ENCODE results near the gene PVALEF. TPM values are rescaled to one million over a fixed set of nuclear protein-coding genes. Genes with fewer than 3 reads are reported as not detected.
A peak's percentile ranks its signal among the peaks of the same experiment; 100 is the strongest.

The PVALEF gene
- polyA plus RNA-seq, 1 donor = 0.34 TPM

GRCh38 chr17:81197831-81198490 is 32.7 kb downstream of the PVALEF start:
- Histone ChIP-seq H3K4me3 (ENCODE audit: low read length) (no peak overlapping the region), H3K27ac (ENCODE audit: low read length) (no peak overlapping the region), H3K9me3 (ENCODE audit: control insufficient read depth, low read depth, low read length) (no peaks in the 10 kb centered on the region), H3K4me1 (ENCODE audit: control insufficient read depth, insufficient read depth, low read length) (peaks cover 5% of the 10 kb centered on the region), H3K36me3 (ENCODE audit: control insufficient read depth, insufficient read depth, low read length) (peaks cover 10% of the 10 kb centered on the region), H3K27me3 (ENCODE audit: control insufficient read depth, insufficient read depth, low read length) (no peaks in the 10 kb centered on the region)
- no peak for DNase-seq
- no CpG with 5 or more reads among the region's 21 CpGs for WGBS (ENCODE audit: insufficient coverage, low lambda C conversion rate)

GRCh38 chr17:81198826-81199481 is 33.6 kb downstream of the PVALEF start:
- DNase-seq = no peak
- H3K4me1 ChIP-seq (ENCODE audit: control insufficient read depth, insufficient read depth, low read length) = peaks cover 5% of the 10 kb centered on the region
- peaks cover 10% of the 10 kb centered on the region for H3K36me3 ChIP-seq (ENCODE audit: control insufficient read depth, insufficient read depth, low read length)
- H3K27me3 ChIP-seq (ENCODE audit: control insufficient read depth, insufficient read depth, low read length) = no peaks in the 10 kb centered on the region
- H3K4me3 ChIP-seq (ENCODE audit: low read length) = no peak overlapping the region
- no peaks in the 10 kb centered on the region for H3K9me3 ChIP-seq (ENCODE audit: control insufficient read depth, low read depth, low read length)
- no peak overlapping the region for H3K27ac ChIP-seq (ENCODE audit: low read length)
- no CpG with 5 or more reads among the region's 22 CpGs for WGBS (ENCODE audit: insufficient coverage, low lambda C conversion rate)

- Histone ChIP-seq H3K4me1 (ENCODE audit: control insufficient read depth, insufficient read depth, low read length) (peaks cover 5% of the 10 kb centered on the region), H3K27me3 (ENCODE audit: control insufficient read depth, insufficient read depth, low read length) (no peaks in the 10 kb centered on the region), H3K36me3 (ENCODE audit: control insufficient read depth, insufficient read depth, low read length) (peaks cover 10% of the 10 kb centered on the region)
These were observed 34.1 kb downstream of the PVALEF start for GRCh38 chr17:81199482-81199830.

DNA sequence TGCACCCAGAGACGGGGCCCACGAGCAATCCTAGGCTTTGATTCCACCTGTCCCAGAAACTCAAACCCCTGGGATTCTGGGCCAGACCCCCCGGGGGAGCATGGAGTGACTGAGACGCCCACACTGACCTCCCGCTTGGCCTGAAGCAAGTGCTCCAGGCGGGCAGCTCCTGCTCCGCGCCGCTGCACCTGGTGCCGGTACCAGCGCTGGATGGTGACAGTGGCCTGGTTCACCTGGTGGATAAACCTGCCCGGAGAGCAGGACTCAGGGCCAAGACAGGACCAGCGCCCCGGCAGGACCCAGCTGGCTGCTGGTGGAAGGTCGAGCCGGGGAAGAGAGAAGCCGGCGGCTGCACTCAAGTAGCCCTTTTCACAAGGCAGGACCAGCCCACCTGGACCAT is 34.9 kb downstream of the PVALEF start:
- Histone ChIP-seq H3K4me3 (ENCODE audit: low read length) (no peak overlapping the region), H3K36me3 (ENCODE audit: control insufficient read depth, insufficient read depth, low read length) (peaks cover 10% of the 10 kb centered on the region)

More at GRCh38 chr17:81199482-81199830, 34.1 kb downstream of the PVALEF start:
- no CpG with 5 or more reads among the region's 18 CpGs for WGBS (ENCODE audit: insufficient coverage, low lambda C conversion rate)
- Histone ChIP-seq H3K4me3 (ENCODE audit: low read length) (no peak overlapping the region), H3K9me3 (ENCODE audit: control insufficient read depth, low read depth, low read length) (no peaks in the 10 kb centered on the region), H3K27ac (ENCODE audit: low read length) (no peak overlapping the region)
- no peak for DNase-seq

GRCh38 chr17:81200695-81201580 is 35.6 kb downstream of the PVALEF start:
- H3K9me3 ChIP-seq (ENCODE audit: control insufficient read depth, low read depth, low read length) = no peaks in the 10 kb centered on the region
- no peak overlapping the region for H3K27ac ChIP-seq (ENCODE audit: low read length)
- peaks cover 5% of the 10 kb centered on the region for H3K4me1 ChIP-seq (ENCODE audit: control insufficient read depth, insufficient read depth, low read length)
- peak; percentile 56 to 67 for DNase-seq
- H3K27me3 ChIP-seq (ENCODE audit: control insufficient read depth, insufficient read depth, low read length) = no peaks in the 10 kb centered on the region
- WGBS (ENCODE audit: insufficient coverage, low lambda C conversion rate) = no CpG with 5 or more reads among the region's 27 CpGs
- peaks cover 10% of the 10 kb centered on the region for H3K36me3 ChIP-seq (ENCODE audit: control insufficient read depth, insufficient read depth, low read length)
- H3K4me3 ChIP-seq (ENCODE audit: low read length) = no peak overlapping the region

More for the DNA sequence above, 34.9 kb downstream of the PVALEF start:
- Histone ChIP-seq H3K4me1 (ENCODE audit: control insufficient read depth, insufficient read depth, low read length) (peaks cover 5% of the 10 kb centered on the region), H3K27me3 (ENCODE audit: control insufficient read depth, insufficient read depth, low read length) (no peaks in the 10 kb centered on the region), H3K9me3 (ENCODE audit: control insufficient read depth, low read depth, low read length) (no peaks in the 10 kb centered on the region), H3K27ac (ENCODE audit: low read length) (no peak overlapping the region)
- DNase-seq = no peak
- WGBS (ENCODE audit: insufficient coverage, low lambda C conversion rate) = no CpG with 5 or more reads among the region's 18 CpGs

- no peak overlapping the region for H3K27ac ChIP-seq (ENCODE audit: low read length)
- peaks cover 5% of the 10 kb centered on the region for H3K4me1 ChIP-seq (ENCODE audit: control insufficient read depth, insufficient read depth, low read length)
- H3K27me3 ChIP-seq (ENCODE audit: control insufficient read depth, insufficient read depth, low read length) = no peaks in the 10 kb centered on the region
- WGBS (ENCODE audit: insufficient coverage, low lambda C conversion rate) = no CpG with 5 or more reads among the region's 10 CpGs
- H3K9me3 ChIP-seq (ENCODE audit: control insufficient read depth, low read depth, low read length) = no peaks in the 10 kb centered on the region
- peaks cover 7% of the 10 kb centered on the region for H3K36me3 ChIP-seq (ENCODE audit: control insufficient read depth, insufficient read depth, low read length)
- DNase-seq = no peak
- H3K4me3 ChIP-seq (ENCODE audit: low read length) = no peak overlapping the region
These were observed 37.0 kb downstream of the PVALEF start for GRCh38 chr17:81202318-81202717.

- no peaks in the 10 kb centered on the region for H3K9me3 ChIP-seq (ENCODE audit: control insufficient read depth, low read depth, low read length)
- no peak for DNase-seq
- no peaks in the 10 kb centered on the region for H3K27me3 ChIP-seq (ENCODE audit: control insufficient read depth, insufficient read depth, low read length)
- H3K27ac ChIP-seq (ENCODE audit: low read length) = no peak overlapping the region
- peaks cover 7% of the 10 kb centered on the region for H3K36me3 ChIP-seq (ENCODE audit: control insufficient read depth, insufficient read depth, low read length)
- H3K4me3 ChIP-seq (ENCODE audit: low read length) = no peak overlapping the region
- peaks cover 5% of the 10 kb centered on the region for H3K4me1 ChIP-seq (ENCODE audit: control insufficient read depth, insufficient read depth, low read length)
- no CpG with 5 or more reads among the region's 20 CpGs for WGBS (ENCODE audit: insufficient coverage, low lambda C conversion rate)
These were observed 37.8 kb downstream of the PVALEF start for GRCh38 chr17:81203136-81203535.

DNA sequence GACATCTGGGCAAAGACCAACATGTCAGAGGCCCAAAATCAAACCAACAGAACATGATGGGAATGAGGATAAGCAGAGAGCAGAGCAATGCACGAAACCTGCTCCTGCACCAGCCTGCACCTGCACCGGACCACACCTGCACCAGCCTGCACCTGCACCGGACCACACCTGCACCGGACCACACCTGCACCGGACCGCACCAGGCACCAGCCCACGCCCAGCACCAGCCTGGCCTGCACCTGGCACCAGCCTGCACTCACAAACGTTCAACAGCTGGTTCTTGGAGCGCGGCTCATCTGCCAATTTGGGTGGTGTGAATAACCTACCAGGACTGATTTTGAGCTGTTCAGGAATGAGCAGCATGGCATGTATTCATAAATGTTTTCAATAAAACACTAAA is 39.3 kb downstream of the PVALEF start:
- H3K27ac ChIP-seq (ENCODE audit: low read length) = no peak overlapping the region
- H3K36me3 ChIP-seq (ENCODE audit: control insufficient read depth, insufficient read depth, low read length) = peaks cover 5% of the 10 kb centered on the region
- no CpG with 5 or more reads among the region's 10 CpGs for WGBS (ENCODE audit: insufficient coverage, low lambda C conversion rate)
- peaks cover 5% of the 10 kb centered on the region for H3K4me1 ChIP-seq (ENCODE audit: control insufficient read depth, insufficient read depth, low read length)
- H3K9me3 ChIP-seq (ENCODE audit: control insufficient read depth, low read depth, low read length) = no peaks in the 10 kb centered on the region
- no peaks in the 10 kb centered on the region for H3K27me3 ChIP-seq (ENCODE audit: control insufficient read depth, insufficient read depth, low read length)
- no peak overlapping the region for H3K4me3 ChIP-seq (ENCODE audit: low read length)
- no peak for DNase-seq

DNA sequence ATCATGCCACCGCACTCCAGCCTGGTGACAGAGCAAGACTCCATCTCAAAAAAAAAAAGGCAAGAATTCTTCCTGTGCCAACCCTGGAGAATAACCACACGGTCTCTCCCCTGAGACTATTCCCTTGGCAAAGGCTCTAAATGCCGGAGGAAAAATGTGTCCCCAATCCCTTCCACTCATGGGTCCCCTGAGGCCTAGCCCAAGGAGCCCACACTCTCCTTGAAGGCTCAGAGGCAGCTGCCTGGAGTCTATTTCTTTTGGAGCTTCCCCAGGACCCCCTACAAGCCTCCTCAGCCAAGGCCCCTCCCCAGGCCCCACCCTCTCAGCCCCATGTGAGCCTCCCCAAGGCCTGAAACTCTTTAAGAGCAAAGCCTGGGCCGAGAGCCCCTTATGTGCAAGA is 40.9 kb downstream of the PVALEF start:
- Histone ChIP-seq H3K9me3 (ENCODE audit: control insufficient read depth, low read depth, low read length) (no peaks in the 10 kb centered on the region), H3K4me1 (ENCODE audit: control insufficient read depth, insufficient read depth, low read length) (no peaks in the 10 kb centered on the region), H3K4me3 (ENCODE audit: low read length) (no peak overlapping the region), H3K36me3 (ENCODE audit: control insufficient read depth, insufficient read depth, low read length) (peaks cover 5% of the 10 kb centered on the region), H3K27ac (ENCODE audit: low read length) (no peak overlapping the region), H3K27me3 (ENCODE audit: control insufficient read depth, insufficient read depth, low read length) (no peaks in the 10 kb centered on the region)
- WGBS (ENCODE audit: insufficient coverage, low lambda C conversion rate) = no CpG with 5 or more reads among the region's 4 CpGs
- no peak for DNase-seq

DNA sequence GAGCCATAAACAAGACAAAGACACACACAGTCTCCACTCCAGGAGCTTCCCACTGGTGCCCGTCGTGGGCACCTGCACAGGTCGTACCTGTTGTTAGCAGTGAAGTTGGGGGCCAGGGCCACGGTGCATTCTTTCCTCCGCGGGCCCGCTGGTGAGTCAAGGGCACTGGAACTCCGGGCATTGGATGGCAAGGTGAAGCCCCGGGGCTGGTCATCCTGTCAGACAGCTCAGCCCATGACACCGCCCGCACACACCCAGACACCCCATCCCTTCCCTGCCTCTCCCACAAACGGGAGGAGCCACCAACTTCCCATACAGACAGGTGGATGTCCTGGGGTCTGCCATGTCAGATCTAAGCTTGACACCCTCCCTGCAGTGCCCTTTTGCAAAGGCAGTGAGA is 41.4 kb downstream of the PVALEF start:
- H3K4me1 ChIP-seq (ENCODE audit: control insufficient read depth, insufficient read depth, low read length) = no peaks in the 10 kb centered on the region
- H3K4me3 ChIP-seq (ENCODE audit: low read length) = no peak overlapping the region
- no peak overlapping the region for H3K27ac ChIP-seq (ENCODE audit: low read length)
- H3K27me3 ChIP-seq (ENCODE audit: control insufficient read depth, insufficient read depth, low read length) = no peaks in the 10 kb centered on the region
- DNase-seq = no peak
- no CpG with 5 or more reads among the region's 12 CpGs for WGBS (ENCODE audit: insufficient coverage, low lambda C conversion rate)
- H3K36me3 ChIP-seq (ENCODE audit: control insufficient read depth, insufficient read depth, low read length) = peaks cover 5% of the 10 kb centered on the region
- no peaks in the 10 kb centered on the region for H3K9me3 ChIP-seq (ENCODE audit: control insufficient read depth, low read depth, low read length)
